ENCODE results near the gene FEM1A.

Gene FEM1A

DNA sequence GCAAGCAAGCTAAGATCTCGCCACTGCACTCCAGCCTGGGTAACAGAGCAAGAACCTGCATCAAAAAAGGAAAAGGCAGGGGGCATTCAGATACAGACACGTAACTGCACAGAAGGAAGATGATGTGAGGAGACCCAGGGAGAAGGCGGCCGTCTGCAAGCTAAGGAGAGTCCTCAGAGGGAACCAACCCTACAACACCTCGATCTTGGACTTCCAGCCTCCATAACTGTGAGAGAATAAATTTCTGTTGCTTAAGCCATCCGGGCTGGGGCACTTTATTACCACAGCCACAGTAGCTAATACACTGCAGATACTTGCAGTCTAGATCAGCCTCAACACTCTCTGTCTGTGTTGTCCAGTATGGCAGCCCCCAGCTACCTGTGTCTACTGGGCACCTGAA, 32.0 kb downstream of the FEM1A start:
- Histone ChIP-seq H3K9ac (ENCODE audit: low read length) (no peak overlapping the region), H3K79me2 (ENCODE audit: low read length) (peaks cover 89% of the 10 kb centered on the region), H4K20me1 (ENCODE audit: insufficient read depth, low read length) (peaks cover 56% of the 10 kb centered on the region), H3K27ac (ENCODE audit: low read length) (no peak overlapping the region), H3K9me3 (ENCODE audit: insufficient read depth, low read length) (no peaks in the 10 kb centered on the region), H3K4me3 (ENCODE audit: low read length) (no peak overlapping the region), H3K36me3 (replicated peaks; ENCODE audit: low read depth, low read length) (peaks cover 20% of the 10 kb centered on the region), H3K4me1 (ENCODE audit: low read length) (no peaks in the 10 kb centered on the region), H2AFZ (ENCODE audit: low read depth, low read length) (no peak overlapping the region), H3K27me3 (ENCODE audit: low read depth, low read length) (no peaks in the 10 kb centered on the region), H3K4me2 (ENCODE audit: low read length) (no peak overlapping the region)
- TF ChIP-seq, protein P1, sequence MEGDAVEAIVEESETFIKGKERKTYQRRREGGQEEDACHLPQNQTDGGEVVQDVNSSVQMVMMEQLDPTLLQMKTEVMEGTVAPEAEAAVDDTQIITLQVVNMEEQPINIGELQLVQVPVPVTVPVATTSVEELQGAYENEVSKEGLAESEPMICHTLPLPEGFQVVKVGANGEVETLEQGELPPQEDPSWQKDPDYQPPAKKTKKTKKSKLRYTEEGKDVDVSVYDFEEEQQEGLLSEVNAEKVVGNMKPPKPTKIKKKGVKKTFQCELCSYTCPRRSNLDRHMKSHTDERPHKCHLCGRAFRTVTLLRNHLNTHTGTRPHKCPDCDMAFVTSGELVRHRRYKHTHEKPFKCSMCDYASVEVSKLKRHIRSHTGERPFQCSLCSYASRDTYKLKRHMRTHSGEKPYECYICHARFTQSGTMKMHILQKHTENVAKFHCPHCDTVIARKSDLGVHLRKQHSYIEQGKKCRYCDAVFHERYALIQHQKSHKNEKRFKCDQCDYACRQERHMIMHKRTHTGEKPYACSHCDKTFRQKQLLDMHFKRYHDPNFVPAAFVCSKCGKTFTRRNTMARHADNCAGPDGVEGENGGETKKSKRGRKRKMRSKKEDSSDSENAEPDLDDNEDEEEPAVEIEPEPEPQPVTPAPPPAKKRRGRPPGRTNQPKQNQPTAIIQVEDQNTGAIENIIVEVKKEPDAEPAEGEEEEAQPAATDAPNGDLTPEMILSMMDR (IDR thresholded peaks at IDR 0.05; ENCODE audit: low read depth, low read length) = no peak
- TF ChIP-seq EZH2phosphoT487 (IDR thresholded peaks at IDR 0.05; ENCODE audit: low read depth) = no peak

DNA sequence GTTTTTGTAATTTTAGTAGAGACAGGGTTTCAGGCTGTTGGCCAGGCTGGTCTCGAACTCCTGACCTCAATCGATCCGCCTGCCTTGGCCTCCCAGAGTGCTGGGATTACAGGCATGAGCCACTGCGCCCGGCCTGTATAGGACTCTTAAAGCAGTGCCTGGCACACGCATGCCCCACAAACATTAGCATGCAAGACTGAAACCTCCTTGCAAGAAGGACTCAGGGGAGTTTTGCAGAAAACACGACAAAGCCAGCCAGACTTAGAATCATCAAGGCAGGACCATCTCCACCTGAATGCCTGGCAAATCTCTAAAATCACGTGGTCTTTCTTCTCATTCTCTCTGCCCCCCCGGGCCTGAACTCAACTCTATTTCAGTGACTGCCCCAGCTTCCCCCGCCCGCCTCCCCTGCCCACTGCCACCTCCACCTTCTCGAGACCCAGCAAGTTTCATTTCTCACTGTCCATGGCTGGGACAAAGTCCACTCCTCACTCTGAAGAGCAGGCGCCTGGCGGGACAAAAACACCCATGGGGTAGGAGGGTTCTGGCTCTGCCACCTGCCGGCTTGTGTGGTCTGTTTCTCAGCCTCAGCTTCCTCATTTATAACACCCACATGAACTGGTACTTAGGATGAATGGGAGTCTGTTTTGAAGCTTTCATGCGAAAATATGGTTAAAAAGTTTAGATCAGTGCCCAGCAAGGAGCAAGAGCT, 37.6 kb downstream of the FEM1A start:
- peaks cover 32% of the 10 kb centered on the region for H3K4me1 ChIP-seq (ENCODE audit: low read length)
- H3K27ac ChIP-seq (ENCODE audit: low read length) = peak overlapping the region; percentile 52
- H3K9ac ChIP-seq (ENCODE audit: low read length) = no peak overlapping the region
- peaks cover 6% of the 10 kb centered on the region; the same call in 1 of the 2 replicates for H3K9me3 ChIP-seq (ENCODE audit: insufficient read depth, low read length)
- H2AFZ ChIP-seq (ENCODE audit: low read depth, low read length) = no peak overlapping the region
- H3K4me3 ChIP-seq (ENCODE audit: low read length) = peak overlapping the region; percentile 43
- H3K27me3 ChIP-seq (ENCODE audit: low read depth, low read length) = no peaks in the 10 kb centered on the region
- peak overlapping the region; percentile 42 for H3K4me2 ChIP-seq (ENCODE audit: low read length)
- H4K20me1 ChIP-seq (ENCODE audit: insufficient read depth, low read length) = peaks cover 32% of the 10 kb centered on the region
- H3K36me3 ChIP-seq (replicated peaks; ENCODE audit: low read depth, low read length) = peaks cover 17% of the 10 kb centered on the region
- peaks cover 79% of the 10 kb centered on the region for H3K79me2 ChIP-seq (ENCODE audit: low read length)
- TF ChIP-seq, protein P1 (IDR thresholded peaks at IDR 0.05; ENCODE audit: low read depth, low read length) = peak; percentile 40
- TF ChIP-seq EZH2phosphoT487 (IDR thresholded peaks at IDR 0.05; ENCODE audit: low read depth) = no peak

DNA sequence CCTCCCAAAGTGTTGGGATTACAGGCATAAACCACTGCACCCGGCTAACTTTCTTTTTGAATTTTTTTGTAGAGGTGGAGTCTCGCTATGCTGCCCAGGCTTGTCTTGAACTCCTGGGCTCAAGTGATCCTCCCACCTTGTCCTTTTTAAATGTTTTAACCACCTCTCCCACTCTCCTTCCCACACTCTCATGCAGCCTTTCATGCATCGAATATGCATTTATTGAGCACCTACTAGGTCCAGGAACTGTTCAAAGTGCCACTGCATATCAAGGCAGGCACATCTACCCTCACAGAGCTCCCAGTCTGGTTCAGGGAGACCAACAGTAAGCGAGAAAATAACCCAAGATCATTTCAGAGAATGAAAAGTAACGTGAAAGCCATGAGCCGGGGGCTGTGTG, 38.8 kb downstream of the FEM1A start:
- H2AFZ ChIP-seq (ENCODE audit: low read depth, low read length) = no peak overlapping the region
- peak overlapping the region; percentile 80 for H3K4me2 ChIP-seq (ENCODE audit: low read length)
- H3K27me3 ChIP-seq (ENCODE audit: low read depth, low read length) = no peaks in the 10 kb centered on the region
- peak overlapping the region; percentile 87 for H3K9ac ChIP-seq (ENCODE audit: low read length)
- peaks cover 17% of the 10 kb centered on the region for H3K36me3 ChIP-seq (replicated peaks; ENCODE audit: low read depth, low read length)
- peak overlapping the region; percentile 78 for H3K27ac ChIP-seq (ENCODE audit: low read length)
- no peak for TF ChIP-seq EZH2phosphoT487 (IDR thresholded peaks at IDR 0.05; ENCODE audit: low read depth)
- TF ChIP-seq, protein P1 (IDR thresholded peaks at IDR 0.05; ENCODE audit: low read depth, low read length) = no peak
- H3K4me3 ChIP-seq (ENCODE audit: low read length) = peak overlapping the region; percentile 83
- peaks cover 67% of the 10 kb centered on the region for H3K79me2 ChIP-seq (ENCODE audit: low read length)
- peaks cover 6% of the 10 kb centered on the region; the same call in 1 of the 2 replicates for H3K9me3 ChIP-seq (ENCODE audit: insufficient read depth, low read length)
- peaks cover 32% of the 10 kb centered on the region for H3K4me1 ChIP-seq (ENCODE audit: low read length)
- peaks cover 26% of the 10 kb centered on the region for H4K20me1 ChIP-seq (ENCODE audit: insufficient read depth, low read length)

DNA sequence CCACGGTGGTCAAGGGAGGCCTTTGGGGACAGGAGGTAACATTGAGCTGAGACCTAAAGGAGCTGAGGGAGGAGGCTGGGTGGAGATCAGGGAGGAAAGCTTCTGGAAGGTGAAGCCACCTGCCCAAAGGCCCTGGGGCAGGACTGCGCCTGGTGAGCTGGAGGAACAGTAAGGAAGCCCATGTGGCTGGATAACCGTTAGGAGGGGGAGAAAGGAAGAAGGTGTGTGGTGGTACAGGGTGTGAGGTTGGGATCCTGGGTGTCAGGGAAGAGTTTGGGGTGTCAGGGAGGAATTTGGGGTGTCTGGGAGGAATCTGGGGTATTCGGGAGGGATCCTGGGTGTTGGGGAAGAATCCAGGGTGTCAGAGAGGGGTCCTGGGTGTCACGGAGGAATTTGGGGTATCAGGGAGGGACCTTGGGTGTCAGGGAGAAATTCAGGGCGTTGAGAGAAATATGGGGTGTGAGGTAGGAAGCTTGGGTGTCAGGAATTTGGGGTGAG, 39.3 kb downstream of the FEM1A start:
- Histone ChIP-seq H3K4me1 (ENCODE audit: low read length) (peaks cover 36% of the 10 kb centered on the region), H2AFZ (ENCODE audit: low read depth, low read length) (no peak overlapping the region), H3K4me2 (ENCODE audit: low read length) (peak overlapping the region; percentile 80), H4K20me1 (ENCODE audit: insufficient read depth, low read length) (peaks cover 23% of the 10 kb centered on the region), H3K9me3 (ENCODE audit: insufficient read depth, low read length) (peaks cover 6% of the 10 kb centered on the region; the same call in 1 of the 2 replicates), H3K27me3 (ENCODE audit: low read depth, low read length) (no peaks in the 10 kb centered on the region), H3K9ac (ENCODE audit: low read length) (peak overlapping the region; percentile 87), H3K36me3 (replicated peaks; ENCODE audit: low read depth, low read length) (peaks cover 17% of the 10 kb centered on the region), H3K4me3 (ENCODE audit: low read length) (peak overlapping the region; percentile 83), H3K27ac (ENCODE audit: low read length) (peak overlapping the region; percentile 78), H3K79me2 (ENCODE audit: low read length) (peaks cover 62% of the 10 kb centered on the region)
- TF ChIP-seq, protein P1 (IDR thresholded peaks at IDR 0.05; ENCODE audit: low read depth, low read length) = no peak
- TF ChIP-seq EZH2phosphoT487 (IDR thresholded peaks at IDR 0.05; ENCODE audit: low read depth) = no peak

Data from OCI-LY3 (cell line).